Measurements from ENCODE around the gene LACTB.

The LACTB gene

GRCh38 chr15:63086947-63087346, 34.7 kb upstream of the LACTB start:
- Histone ChIP-seq H2AK5ac (ENCODE audit: low read length) (peak overlapping the region; percentile 55), H3K27ac (ENCODE audit: low read depth, low read length) (no peak overlapping the region), H3K4me3 (ENCODE audit: low read depth, low read length) (no peak overlapping the region), H3K4me2 (ENCODE audit: low read length) (no peak overlapping the region), H3K9me3 (ENCODE audit: insufficient read depth, low read depth, low read length) (peaks cover 2% of the 10 kb centered on the region), H2BK5ac (ENCODE audit: low read depth, low read length, poor library complexity) (peak overlapping the region; percentile 14), H3K36me3 (ENCODE audit: control insufficient read depth in 1 of 2, insufficient read depth in 2 of 2, low read length in 2 of 2) (no peaks in the 10 kb centered on the region), H2BK12ac (ENCODE audit: low read length) (peak overlapping the region; percentile 50), H3K4me1 (ENCODE audit: control insufficient read depth in 1 of 2, insufficient read depth in 2 of 2, low read length in 2 of 2) (peaks cover 25 to 29% of the 10 kb centered on the region in 2 experiments), H3K18ac (ENCODE audit: low read length) (peak overlapping the region; percentile 5), H2BK120ac (ENCODE audit: insufficient read depth, low read length, poor library complexity) (peak overlapping the region; percentile 14), H2AFZ (ENCODE audit: insufficient read depth, low read length, poor library complexity) (no peak overlapping the region), H3K79me1 (ENCODE audit: low read length) (peaks cover 36% of the 10 kb centered on the region), H3K14ac (ENCODE audit: low read length) (peak overlapping the region; percentile 76), H3K4ac (ENCODE audit: low read depth, low read length) (no peak overlapping the region), H3K27me3 (ENCODE audit: insufficient read depth, low read length) (no peaks in the 10 kb centered on the region), H4K8ac (ENCODE audit: low read depth, low read length) (no peak overlapping the region), H3K9ac (ENCODE audit: low read length) (no peak overlapping the region), H4K91ac (ENCODE audit: low read depth, low read length) (peak overlapping the region; percentile 86), H3K23ac (ENCODE audit: low read length) (peak overlapping the region; percentile 22), H4K12ac (ENCODE audit: low read depth, low read length) (no peak overlapping the region), H3K79me2 (ENCODE audit: control insufficient read depth, insufficient read depth, low read length, poor library complexity) (peaks cover 2% of the 10 kb centered on the region)
- DNase-seq: no peak
- WGBS (ENCODE audit: extremely low coverage, insufficient coverage, insufficient read length): no CpG with 5 or more reads among the region's 5 CpGs

DNA sequence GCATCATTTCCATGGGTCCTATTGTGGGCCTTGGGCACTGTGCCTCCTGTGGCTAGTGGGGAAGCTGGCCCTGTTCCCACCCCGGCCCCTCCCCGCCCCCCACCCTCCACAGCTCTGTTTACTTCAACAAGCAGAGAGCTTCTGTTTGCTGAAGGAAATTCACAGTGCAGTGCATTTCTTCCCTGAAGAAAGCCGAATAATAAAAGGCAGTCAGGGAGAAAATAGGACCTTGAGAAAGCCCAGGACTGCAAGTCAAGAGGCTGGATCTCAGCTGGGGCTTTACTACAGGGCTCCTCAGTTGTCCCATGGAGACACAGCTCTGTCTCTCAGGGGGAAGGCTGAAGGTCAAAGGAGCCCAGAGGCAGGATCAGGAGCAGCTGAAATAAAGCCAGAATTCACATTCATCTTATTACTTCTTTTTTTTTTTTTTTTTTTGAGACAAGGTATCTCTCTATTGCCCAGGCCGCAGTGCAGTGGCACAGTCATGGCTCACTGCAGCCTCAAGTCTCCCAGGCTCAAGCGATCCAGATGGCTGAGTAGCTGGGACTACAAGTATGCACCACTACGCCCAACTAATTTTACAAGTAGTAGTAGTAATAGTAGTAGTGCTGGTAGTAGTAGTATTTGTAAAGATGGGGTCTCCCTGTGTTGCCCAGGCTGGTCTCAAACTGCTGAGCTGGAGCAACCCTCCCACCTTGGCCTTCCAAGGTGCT, 33.0 kb upstream of the LACTB start:
- H4K91ac ChIP-seq (ENCODE audit: low read depth, low read length): peak overlapping the region; percentile 93
- no peaks in the 10 kb centered on the region for H3K36me3 ChIP-seq (ENCODE audit: control insufficient read depth in 1 of 2, insufficient read depth in 2 of 2, low read length in 2 of 2)
- H4K8ac ChIP-seq (ENCODE audit: low read depth, low read length): peak overlapping the region; percentile 49
- no peak overlapping the region for H4K12ac ChIP-seq (ENCODE audit: low read depth, low read length)
- no peak overlapping the region for H2AFZ ChIP-seq (ENCODE audit: insufficient read depth, low read length, poor library complexity)
- H3K9me3 ChIP-seq (ENCODE audit: insufficient read depth, low read depth, low read length): peaks cover 2% of the 10 kb centered on the region
- peaks cover 4% of the 10 kb centered on the region for H3K79me2 ChIP-seq (ENCODE audit: control insufficient read depth, insufficient read depth, low read length, poor library complexity)
- peak overlapping the region; percentile 92 for H2BK12ac ChIP-seq (ENCODE audit: low read length)
- no peak overlapping the region for H3K4me3 ChIP-seq (ENCODE audit: low read depth, low read length)
- DNase-seq: no peak
- no peak overlapping the region for H3K9ac ChIP-seq (ENCODE audit: low read length)
- H2BK5ac ChIP-seq (ENCODE audit: low read depth, low read length, poor library complexity): peak overlapping the region; percentile 95
- H2BK120ac ChIP-seq (ENCODE audit: insufficient read depth, low read length, poor library complexity): peak overlapping the region; percentile 98
- no peaks in the 10 kb centered on the region for H3K27me3 ChIP-seq (ENCODE audit: insufficient read depth, low read length)
- H3K18ac ChIP-seq (ENCODE audit: low read length): peak overlapping the region; percentile 36
- H3K79me1 ChIP-seq (ENCODE audit: low read length): peaks cover 30% of the 10 kb centered on the region
- H3K4me1 ChIP-seq (ENCODE audit: control insufficient read depth in 1 of 2, insufficient read depth in 2 of 2, low read length in 2 of 2): peaks cover 15 to 17% of the 10 kb centered on the region in 2 experiments
- H2AK5ac ChIP-seq (ENCODE audit: low read length): peak overlapping the region; percentile 87
- H3K23ac ChIP-seq (ENCODE audit: low read length): no peak overlapping the region
- peak overlapping the region; percentile 51 for H3K4ac ChIP-seq (ENCODE audit: low read depth, low read length)
- peak overlapping the region; percentile 95 for H3K27ac ChIP-seq (ENCODE audit: low read depth, low read length)
- no peak overlapping the region for H3K4me2 ChIP-seq (ENCODE audit: low read length)
- WGBS (ENCODE audit: extremely low coverage, insufficient coverage, insufficient read length): no CpG with 5 or more reads among the region's 6 CpGs
- H3K14ac ChIP-seq (ENCODE audit: low read length): peak overlapping the region; percentile 23

DNA sequence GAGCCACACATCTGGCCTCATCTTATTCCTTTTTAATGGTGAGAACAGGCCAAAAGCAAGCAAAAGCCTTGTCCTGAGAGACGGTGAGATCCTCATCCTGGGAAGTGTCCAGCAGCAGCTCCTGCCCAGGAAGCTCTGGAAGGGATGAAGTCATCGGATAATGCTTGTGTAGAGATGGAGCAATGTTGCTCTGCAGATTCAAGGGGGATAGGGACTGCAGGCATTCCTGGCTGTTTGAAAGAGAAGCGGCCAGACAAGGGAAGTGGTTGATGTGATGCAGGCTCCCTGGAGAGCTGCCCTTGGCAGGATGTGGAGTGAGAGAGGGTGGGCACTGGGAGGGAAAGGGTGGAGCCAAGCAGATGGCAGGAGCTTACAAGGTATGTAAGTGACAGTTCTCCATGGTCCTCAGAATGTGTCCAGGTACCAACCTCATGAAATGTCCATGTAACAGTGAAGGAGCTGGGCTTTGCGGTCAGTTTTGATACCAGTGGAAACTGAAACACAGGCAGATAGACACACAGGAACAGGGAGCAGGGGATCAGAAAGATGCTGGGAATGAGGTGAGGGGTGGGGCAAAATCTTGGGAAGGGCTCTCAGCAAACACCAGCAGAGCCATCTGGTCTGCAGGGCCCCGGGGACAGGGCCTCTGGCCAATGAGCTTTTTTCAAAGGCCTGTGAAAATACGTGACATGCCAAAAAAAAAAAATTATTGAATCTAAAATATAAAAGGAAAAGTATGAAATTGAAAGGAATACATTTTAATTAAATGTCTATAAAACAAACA, 32.2 kb upstream of the LACTB start:
- Histone ChIP-seq H4K91ac (ENCODE audit: low read depth, low read length) (peak overlapping the region; percentile 93), H3K14ac (ENCODE audit: low read length) (peak overlapping the region; percentile 23), H2BK5ac (ENCODE audit: low read depth, low read length, poor library complexity) (peak overlapping the region; percentile 95), H3K9ac (ENCODE audit: low read length) (no peak overlapping the region), H4K8ac (ENCODE audit: low read depth, low read length) (peak overlapping the region; percentile 13), H3K27ac (ENCODE audit: low read depth, low read length) (peak overlapping the region; percentile 95), H3K4me3 (ENCODE audit: low read depth, low read length) (no peak overlapping the region), H3K36me3 (ENCODE audit: control insufficient read depth in 1 of 2, insufficient read depth in 2 of 2, low read length in 2 of 2) (no peaks in the 10 kb centered on the region), H3K4me1 (ENCODE audit: control insufficient read depth in 1 of 2, insufficient read depth in 2 of 2, low read length in 2 of 2) (peaks cover 14 to 17% of the 10 kb centered on the region in 2 experiments), H3K23ac (ENCODE audit: low read length) (no peak overlapping the region), H2AK5ac (ENCODE audit: low read length) (no peak overlapping the region), H4K12ac (ENCODE audit: low read depth, low read length) (no peak overlapping the region), H3K4me2 (ENCODE audit: low read length) (no peak overlapping the region), H2BK120ac (ENCODE audit: insufficient read depth, low read length, poor library complexity) (peak overlapping the region; percentile 98), H2BK12ac (ENCODE audit: low read length) (peak overlapping the region; percentile 70), H3K27me3 (ENCODE audit: insufficient read depth, low read length) (no peaks in the 10 kb centered on the region), H2AFZ (ENCODE audit: insufficient read depth, low read length, poor library complexity) (no peak overlapping the region), H3K79me2 (ENCODE audit: control insufficient read depth, insufficient read depth, low read length, poor library complexity) (peaks cover 4% of the 10 kb centered on the region), H3K79me1 (ENCODE audit: low read length) (peaks cover 30% of the 10 kb centered on the region), H3K18ac (ENCODE audit: low read length) (peak overlapping the region; percentile 46), H3K9me3 (ENCODE audit: insufficient read depth, low read depth, low read length) (peaks cover 2% of the 10 kb centered on the region), H3K4ac (ENCODE audit: low read depth, low read length) (peak overlapping the region; percentile 51)
- WGBS (ENCODE audit: extremely low coverage, insufficient coverage, insufficient read length): no CpG with 5 or more reads among the region's 6 CpGs
- peak in 1 of 2 donors; percentile 3 for DNase-seq

GRCh38 chr15:63090472-63090871, 31.2 kb upstream of the LACTB start:
- H3K4me1 ChIP-seq (ENCODE audit: control insufficient read depth in 1 of 2, insufficient read depth in 2 of 2, low read length in 2 of 2): peaks cover 14 to 17% of the 10 kb centered on the region in 2 experiments
- peaks cover 2% of the 10 kb centered on the region for H3K9me3 ChIP-seq (ENCODE audit: insufficient read depth, low read depth, low read length)
- H3K9ac ChIP-seq (ENCODE audit: low read length): no peak overlapping the region
- H3K23ac ChIP-seq (ENCODE audit: low read length): no peak overlapping the region
- H3K4me2 ChIP-seq (ENCODE audit: low read length): no peak overlapping the region
- H3K36me3 ChIP-seq (ENCODE audit: control insufficient read depth in 1 of 2, insufficient read depth in 2 of 2, low read length in 2 of 2): no peaks in the 10 kb centered on the region
- H4K91ac ChIP-seq (ENCODE audit: low read depth, low read length): peak overlapping the region; percentile 96
- H2BK120ac ChIP-seq (ENCODE audit: insufficient read depth, low read length, poor library complexity): peak overlapping the region; percentile 98
- peaks cover 4% of the 10 kb centered on the region for H3K79me2 ChIP-seq (ENCODE audit: control insufficient read depth, insufficient read depth, low read length, poor library complexity)
- WGBS (ENCODE audit: extremely low coverage, insufficient coverage, insufficient read length): no CpG with 5 or more reads among the region's 9 CpGs
- H4K12ac ChIP-seq (ENCODE audit: low read depth, low read length): no peak overlapping the region
- no peaks in the 10 kb centered on the region for H3K27me3 ChIP-seq (ENCODE audit: insufficient read depth, low read length)
- peak overlapping the region; percentile 80 for H3K4ac ChIP-seq (ENCODE audit: low read depth, low read length)
- H2AK5ac ChIP-seq (ENCODE audit: low read length): peak overlapping the region; percentile 98
- peak overlapping the region; percentile 55 for H3K18ac ChIP-seq (ENCODE audit: low read length)
- H2BK5ac ChIP-seq (ENCODE audit: low read depth, low read length, poor library complexity): peak overlapping the region; percentile 42
- peaks cover 30% of the 10 kb centered on the region for H3K79me1 ChIP-seq (ENCODE audit: low read length)
- peak overlapping the region; percentile 50 for H3K14ac ChIP-seq (ENCODE audit: low read length)
- DNase-seq: no peak
- no peak overlapping the region for H2AFZ ChIP-seq (ENCODE audit: insufficient read depth, low read length, poor library complexity)
- peak overlapping the region; percentile 98 for H2BK12ac ChIP-seq (ENCODE audit: low read length)
- H3K4me3 ChIP-seq (ENCODE audit: low read depth, low read length): no peak overlapping the region
- H3K27ac ChIP-seq (ENCODE audit: low read depth, low read length): peak overlapping the region; percentile 81
- H4K8ac ChIP-seq (ENCODE audit: low read depth, low read length): no peak overlapping the region
